K562 (cell line): ENCODE data around the gene EPOP. TPM values are rescaled to one million over a fixed set of nuclear protein-coding genes. Genes with fewer than 3 reads are reported as not detected.
A peak's percentile ranks its signal among the peaks of the same experiment; 100 is the strongest.

Experiments
- ATAC-seq: fragments of 200-7000 bp; cut with Tn5 transposase; 3 replicates; pipeline ENCODE4 v1.9.1; 2020; ENCODE audit warnings: moderate library complexity
- BruUV-seq: library from RNA; stranded (reverse); fragments of 400-500 nt; replicated peaks from 2 replicates; lab custom pipeline; 2021; lab: Mats Ljungman, UMichigan
- CTCF ChIA-PET: fragments of 300-600 bp; formaldehyde crosslinking; extraction: SDS; loops from one replicate; lab custom pipeline; 2021; ENCODE audit warnings: low intra/inter-chr PET ratio; lab: Yijun Ruan, JAX
- POLR2A ChIA-PET: fragments of 300-600, 350-650 bp; sonication (Branson Sonifier 250); formaldehyde crosslinking; extraction: SDS; loops from one replicate; lab custom pipeline; 2021; ENCODE audit warnings: antibody characterized with exemption, inconsistent platforms; lab: Yijun Ruan, JAX
- DNase-seq, 4 experiments: peaks; one replicate each; pipeline versions ENCODE4 v3.0.0 to v3.0.0-alpha.2; 2011 to 2018; ENCODE audit warnings: low spot score in 3 of 4, mixed read lengths in 3 of 4; ENCODE audit errors: extremely low read depth in 1 of 4
- FAIRE-seq: peaks from 2 replicates; lab custom pipeline; 2011; peaks lifted over from hg19 to GRCh38; lab: Jason Lieb, UNC
- H2AFZ ChIP-seq: 2 replicates; pipeline ENCODE4 v1.6.0; 2011; ENCODE audit warnings: low read depth, low read length, control low read depth, inconsistent platforms
- H3K27ac ChIP-seq: fragments of 200-600 bp; 3 replicates; pipeline ENCODE4 v1.8.0; 2011; ENCODE audit warnings: low read depth, mild to moderate bottlenecking, control low read depth, inconsistent platforms, low read length, moderate library complexity, mixed read lengths; ENCODE audit errors: extremely low read depth
- H3K27me3 ChIP-seq, 2 experiments: fragments of 300-600 bp in 1 of 2; 2 replicates in 1 of 2; 3 replicates in 1 of 2; pipeline versions ENCODE4 v1.6.0 to v1.8.0; 2011; ENCODE audit warnings: inconsistent platforms in 2 of 2, low read length in 2 of 2, mild to moderate bottlenecking in 1 of 2, mixed read lengths in 1 of 2, moderate library complexity in 1 of 2; ENCODE audit not compliant: control insufficient read depth in 2 of 2, insufficient read depth in 2 of 2
- H3K36me3 ChIP-seq: fragments of 300-600 bp; 3 replicates; pipeline ENCODE4 v1.8.0; 2011; ENCODE audit warnings: mild to moderate bottlenecking, low read length, inconsistent platforms; ENCODE audit not compliant: control insufficient read depth, insufficient read depth
- H3K4me1 ChIP-seq, 2 experiments: fragments of 200-600 bp in 1 of 2; replicated peaks in 1 of 2; 2 replicates in 1 of 2; 3 replicates in 1 of 2; pipeline versions ENCODE4 v1.5.1 to v1.8.0; 2011; ENCODE audit warnings: inconsistent platforms in 2 of 2, low read length in 2 of 2, mild to moderate bottlenecking in 1 of 2, mixed read lengths in 1 of 2, moderate library complexity in 1 of 2; ENCODE audit not compliant: control insufficient read depth in 2 of 2, insufficient read depth in 2 of 2
- H3K4me2 ChIP-seq: 2 replicates; pipeline ENCODE4 v1.6.1; 2011; ENCODE audit warnings: low read length, control low read depth, inconsistent platforms, mixed read lengths; ENCODE audit not compliant: insufficient read depth
- H3K4me3 ChIP-seq: fragments of 200-600 bp; sonication (generic), shearing (Covaris generic); 2 replicates; pipeline ENCODE4 v1.5.1; 2016; ENCODE audit warnings: control low read depth, inconsistent platforms
- H3K79me2 ChIP-seq: fragments of 200-600 bp; 3 replicates; pipeline ENCODE4 v1.8.0; 2011; ENCODE audit warnings: low read length, inconsistent platforms; ENCODE audit not compliant: control insufficient read depth, insufficient read depth
- H3K9ac ChIP-seq, 2 experiments: 2 replicates each; pipeline versions ENCODE4 v1.6.0 to v1.6.1; 2011; ENCODE audit warnings: low read depth in 2 of 2, low read length in 2 of 2, control low read depth in 1 of 2, inconsistent platforms in 1 of 2, mild to moderate bottlenecking in 1 of 2, mixed read lengths in 1 of 2; ENCODE audit not compliant: insufficient read depth in 1 of 2
- H3K9me1 ChIP-seq: one replicate; pipeline ENCODE4 v1.6.0; 2011; ENCODE audit warnings: inconsistent platforms, mild to moderate bottlenecking, low read length, moderate library complexity; ENCODE audit not compliant: control insufficient read depth, insufficient read depth
- H3K9me3 ChIP-seq: replicated peaks from 2 replicates; pipeline ENCODE4 v1.5.1; 2011; ENCODE audit warnings: low read depth, low read length, inconsistent platforms; ENCODE audit not compliant: control insufficient read depth, insufficient read depth
- H4K20me1 ChIP-seq: replicated peaks from 2 replicates; pipeline ENCODE4 v1.6.1; 2011; ENCODE audit warnings: low read length, inconsistent platforms, mixed read lengths; ENCODE audit not compliant: control insufficient read depth, insufficient read depth
- BCOR ChIP-seq: fragments of 450-650 bp; IDR thresholded peaks from 2 replicates; pipeline ENCODE4 v1.6.1; 2016
- HCFC1 ChIP-seq: IDR thresholded peaks from 2 replicates; pipeline ENCODE4 v1.6.1; 2012; ENCODE audit warnings: low read depth, low read length, improper control_type of control experiment
- HDAC3 ChIP-seq: fragments of 450-650 bp; IDR thresholded peaks from 2 replicates; pipeline ENCODE4 v1.6.1; 2018; ENCODE audit warnings: borderline replicate concordance, mild to moderate bottlenecking, moderate library complexity; ENCODE audit not compliant: partially characterized antibody
- RB1 ChIP-seq: fragments of 450-650 bp; IDR thresholded peaks from 2 replicates; pipeline ENCODE4 v1.6.1; 2017; ENCODE audit warnings: low read depth, mild to moderate bottlenecking
- SAFB2 ChIP-seq: fragments of 200-400 bp; formaldehyde crosslinking; IDR thresholded peaks from 2 replicates; pipeline ENCODE4 v1.6.1; 2018; ENCODE audit warnings: borderline replicate concordance, low read length, low read depth, moderate library complexity; ENCODE audit not compliant: severe bottlenecking
- TRIM24 ChIP-seq, 2 experiments: fragments of 450-650 bp; IDR thresholded peaks; 2 replicates each; pipeline ENCODE4 v1.6.1; 2016
- UBTF ChIP-seq, 2 experiments: IDR thresholded peaks; 2 replicates each; pipeline ENCODE4 v1.6.1; 2012; ENCODE audit warnings: improper control_type of control experiment in 2 of 2, low read depth in 2 of 2, low read length in 2 of 2, borderline replicate concordance in 1 of 2
- WGBS: fragments of 100-300 bp; shearing (Covaris generic); methylation state at CpG from one replicate; pipeline ENCODE4 v1.1.6; 2016; ENCODE audit warnings: low coverage, mixed read lengths; ENCODE audit not compliant: insufficient coverage; ENCODE audit errors: missing lambda C conversion rate; 5-methylcytosine and 5-hydroxymethylcytosine counted together
- in situ Hi-C: fragments of 300-500 bp; cut with MboI; formaldehyde crosslinking; loops from 4 replicates; pipeline ENCODE4 v1.15.0; 2018; ENCODE audit warnings: inconsistent platforms, mixed read lengths
- intact Hi-C: fragments of 100-400 bp; cut with micrococcal nuclease; formaldehyde crosslinking; loops from 2 replicates; pipeline ENCODE4 v1.14.2; 2022
- polyA plus RNA-seq, 8 experiments: library from polyadenylated mRNA; depleted of rRNA in 4 of 8; stranded (reverse) in 5 of 8; unstranded in 3 of 8; fragments of >200 nt; fragmentation: Nextera tagmentation in 2 of 8; fragmentation: Illumina TruSeq in 1 of 8; extraction: Ambion mirVana in 2 of 8; extraction: Trizol in 1 of 8; gene quantifications; 2 replicates each; pipeline versions ENCODE4 v1.2.1 to v1.2.3, GENCODE V29; 2011 to 2014; ENCODE audit warnings: inconsistent platforms in 1 of 8, missing spikeins in 1 of 8
- total RNA-seq, 7 experiments: library from RNA; depleted of rRNA in 6 of 7; stranded (reverse); fragments of >200 nt in 6 of 7; fragmentation: Illumina TruSeq in 2 of 7; extraction: Trizol in 2 of 7; gene quantifications; 2 replicates each; pipeline versions ENCODE4 v1.2.1 to v1.2.3, GENCODE V29; 2011 to 2021; ENCODE audit warnings: low replicate concordance in 1 of 7
- TF ChIP-seq, protein P1 (sequence below): sonication (generic); formaldehyde crosslinking; IDR thresholded peaks from 2 replicates; pipeline ENCODE4 v1.9.0; 2022; ENCODE audit warnings: mild to moderate bottlenecking, missing genetic modification reagents

Gene EPOP
- total and polyA plus RNA-seq, 9 of the 15 experiments (the other 6 are each of a cell fraction or from before 2014, with no cell fraction given): 0.41 to 10.6 (median 4.6) TPM

- no peak for DNase-seq
- Histone ChIP-seq H3K27ac (no peak overlapping the region), H3K9me1 (no peaks in the 10 kb centered on the region), H3K4me1 (peaks cover 0 to 6% of the 10 kb centered on the region in 2 experiments; a peak in 2 of 5 replicates), H3K9me3 (no peaks in the 10 kb centered on the region), H3K79me2 (no peaks in the 10 kb centered on the region), H3K9ac (peak overlapping the region in 1 of 2 experiments; percentile 64; a peak in 1 of 4 replicates), H3K27me3 (peaks cover 3 to 10% of the 10 kb centered on the region in 2 experiments; a peak in 4 of 5 replicates), H3K4me3 (no peak overlapping the region), H2AFZ (no peak overlapping the region), H3K4me2 (no peak overlapping the region), H3K36me3 (no peaks in the 10 kb centered on the region), H4K20me1 (no peaks in the 10 kb centered on the region)
- CTCF ChIA-PET: no interaction called here
- FAIRE-seq: no peak
- no peak for ATAC-seq
- WGBS: 14% methylated on average over 4 of the region's 9 CpGs
- in situ Hi-C loops (loop anchor here (5.0 kb wide), 2 partner anchors 107 to 157 kb away; no protein-coding TSS in a partner anchor), intact Hi-C loops (no loop called here)
- BruUV-seq: no TSS peak
- TF ChIP-seq BCOR: peak; percentile 20; the same call in 1 of the 2 replicates
- TF ChIP-seq SAFB2: no peak
- POLR2A ChIA-PET: no interaction called here
These were observed 10.7 kb downstream of the EPOP start for GRCh38 chr17:38663964-38664644.

DNA sequence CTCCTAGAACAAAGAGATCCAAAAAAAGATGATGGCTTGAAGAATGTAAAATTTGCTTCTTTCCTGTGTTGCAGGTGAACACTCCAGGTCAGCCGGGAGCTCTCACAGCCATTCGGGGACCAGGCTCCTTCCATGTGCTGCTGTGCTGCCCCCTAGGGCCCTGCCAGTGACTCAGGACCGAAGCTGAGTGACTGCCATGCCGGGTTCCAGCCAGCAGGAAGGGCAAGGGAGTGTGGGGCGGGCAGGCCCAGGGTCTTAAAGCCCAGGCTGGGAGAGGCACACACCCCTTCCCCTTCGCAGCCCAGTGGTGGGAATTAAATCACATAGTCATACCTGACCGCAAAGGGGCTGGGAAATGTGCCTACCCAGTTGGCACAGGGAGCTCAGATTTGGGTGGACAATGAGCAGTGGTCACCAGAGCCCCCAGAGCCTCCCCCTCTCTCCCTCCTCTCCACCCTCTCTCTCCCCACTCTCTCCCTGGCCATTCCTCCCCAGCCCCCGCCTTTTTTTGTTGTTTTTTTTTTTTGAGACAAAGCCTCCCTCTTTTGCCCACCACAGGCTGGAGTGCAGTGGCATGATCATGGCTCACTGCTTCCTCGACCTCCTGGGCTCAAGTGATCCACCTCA, 11.5 kb downstream of the EPOP start:
- Histone ChIP-seq H3K4me1 (peaks cover 0 to 11% of the 10 kb centered on the region in 2 experiments; a peak in 2 of 5 replicates), H3K9me3 (no peaks in the 10 kb centered on the region), H3K79me2 (no peaks in the 10 kb centered on the region), H3K9ac (peak overlapping the region in 1 of 2 experiments; percentile 28; a peak in 2 of 4 replicates), H3K4me2 (no peak overlapping the region), H3K36me3 (no peaks in the 10 kb centered on the region), H2AFZ (no peak overlapping the region), H3K4me3 (no peak overlapping the region), H3K27ac (no peak overlapping the region), H3K9me1 (no peaks in the 10 kb centered on the region), H4K20me1 (no peaks in the 10 kb centered on the region), H3K27me3 (peaks cover 0 to 9% of the 10 kb centered on the region in 2 experiments; a peak in 3 of 5 replicates)
- WGBS: 8% methylated on average over 9 of the region's 9 CpGs
- ChIA-PET POLR2A (interaction anchor here (0.6 to 1.2 kb wide), 5 partner anchors 9 to 258 kb away, joined by 3 to 4 read pairs (median 3); partner anchors contain the start of gene MLLT6), CTCF (interaction anchor here (0.5 to 1.1 kb wide), 3 partner anchors 104 to 1047 kb away, joined by 3 to 4 read pairs (median 4); no protein-coding TSS in a partner anchor)
- in situ Hi-C loops (loop anchor here (5.0 kb wide), 2 partner anchors 106 to 156 kb away; no protein-coding TSS in a partner anchor), intact Hi-C loops (no loop called here)
- ATAC-seq: peak; percentile 95
- BruUV-seq: no TSS peak
- FAIRE-seq: no peak
- peak; percentile 61 to 78 (median 70) for DNase-seq
- TF ChIP-seq UBTF (IDR thresholded peaks at IDR 0.05; ENCODE audit: borderline replicate concordance in 1 of 2, low read depth in 2 of 2, low read length in 2 of 2) (peak in 1 of 2 experiments; percentile 46; a peak in 1 of 4 replicates), HCFC1 (0 out of 2 replicates have a peak, but pooled peaks have one; percentile 41), HDAC3 (peak; percentile 42), RB1 (peak; percentile 58), TRIM24 (IDR thresholded peaks at IDR 0.05) (no peak)
- TF ChIP-seq, protein P1, sequence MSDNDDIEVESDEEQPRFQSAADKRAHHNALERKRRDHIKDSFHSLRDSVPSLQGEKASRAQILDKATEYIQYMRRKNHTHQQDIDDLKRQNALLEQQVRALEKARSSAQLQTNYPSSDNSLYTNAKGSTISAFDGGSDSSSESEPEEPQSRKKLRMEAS (CRISPR knock-in tag): peak; percentile 81
